Stimulated activated naive B cell treated with anti-CD40 and anti-IgM and Interleukin-4, amounts not matched to agents 10 μg/mL and 1 μg/mL and 100 μg/mL, for 72 hours (primary cell): ENCODE results near the gene CSF3.

ENCODE experiments used
- ATAC-seq, 2 donors: fragments of 150-1000 bp; cut with Tn5 transposase; replicated peaks; 2 replicates each; pipeline ENCODE4 v1.10.0; 2021; ENCODE audit warnings: moderate library complexity in 1 of 2
- DNase-seq: peaks from one replicate; pipeline ENCODE4 v3.0.0; 2021
- H3K27ac Mint-ChIP-seq: one replicate; pipeline ENCODE4 v1.8.0; 2022; ENCODE audit warnings: mild to moderate bottlenecking, mixed read lengths
- H3K27me3 Mint-ChIP-seq, 2 donors: one replicate each; pipeline ENCODE4 v1.8.0; 2022; ENCODE audit warnings: mixed read lengths in 2 of 2
- H3K36me3 Mint-ChIP-seq, 2 donors: one replicate each; pipeline ENCODE4 v1.8.0; 2022; ENCODE audit warnings: mixed read lengths in 2 of 2, mild to moderate bottlenecking in 1 of 2
- H3K4me1 Mint-ChIP-seq, 2 donors: one replicate each; pipeline ENCODE4 v1.8.0; 2022; ENCODE audit warnings: mixed read lengths in 2 of 2, mild to moderate bottlenecking in 1 of 2
- H3K4me3 Mint-ChIP-seq, 2 donors: one replicate each; pipeline ENCODE4 v1.8.0; 2022; ENCODE audit warnings: mild to moderate bottlenecking in 2 of 2, mixed read lengths in 2 of 2, moderate library complexity in 1 of 2
- H3K9me3 Mint-ChIP-seq, 2 donors: one replicate each; pipeline ENCODE4 v1.8.0; 2022; ENCODE audit warnings: mixed read lengths in 2 of 2, mild to moderate bottlenecking in 1 of 2

The CSF3 gene

GRCh38 chr17:40056379-40057015 is 41.3 kb downstream of the CSF3 start:
- DNase-seq: no peak
- Mint-ChIP-seq H3K27me3 (peaks cover 4 to 13% of the 10 kb centered on the region in 2 donors), H3K36me3 (peaks cover 0 to 8% of the 10 kb centered on the region in 2 donors), H3K9me3 (no peaks in the 10 kb centered on the region), H3K27ac (no peak overlapping the region), H3K4me1 (peaks cover 8 to 11% of the 10 kb centered on the region in 2 donors), H3K4me3 (no peak overlapping the region)
- ATAC-seq: no peak

DNA sequence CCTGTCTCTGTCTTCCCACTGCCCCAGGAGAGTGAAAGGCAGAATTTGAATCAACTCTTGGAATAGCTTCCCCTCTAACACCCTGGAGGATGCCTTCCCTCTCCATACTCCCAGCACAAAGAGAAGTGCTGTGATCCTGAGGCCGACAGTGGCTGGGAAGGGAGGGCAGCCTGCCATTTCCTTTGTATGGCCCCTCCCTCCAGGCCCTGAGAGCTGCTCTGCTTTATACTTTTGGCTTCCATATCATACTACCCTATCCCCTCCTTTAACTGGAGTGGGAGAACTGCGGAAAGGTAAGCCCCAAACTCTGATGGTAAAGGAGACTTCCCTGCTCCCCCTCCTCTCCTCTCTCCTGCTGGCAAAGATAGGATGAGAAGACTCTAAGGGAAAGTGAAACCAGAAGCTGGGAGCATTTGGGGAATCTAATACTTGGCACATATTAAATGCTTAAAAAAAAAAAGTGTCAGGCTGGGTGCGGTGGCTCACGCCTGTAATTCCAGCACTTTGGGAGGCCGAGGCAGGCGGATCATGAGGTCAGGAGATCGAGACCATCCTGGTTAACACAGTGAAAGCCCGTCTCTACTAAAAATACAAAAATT is 43.0 kb downstream of the CSF3 start:
- Mint-ChIP-seq H3K4me1 (peaks cover 13 to 18% of the 10 kb centered on the region in 2 donors), H3K27me3 (peaks cover 4 to 14% of the 10 kb centered on the region in 2 donors), H3K36me3 (peaks cover 0 to 4% of the 10 kb centered on the region in 2 donors), H3K9me3 (no peaks in the 10 kb centered on the region), H3K4me3 (no peak overlapping the region), H3K27ac (no peak overlapping the region)
- ATAC-seq (no peak), DNase-seq (no peak)

- Mint-ChIP-seq H3K36me3 (peaks cover 0 to 4% of the 10 kb centered on the region in 2 donors), H3K27ac (no peak overlapping the region), H3K4me1 (peaks cover 15 to 21% of the 10 kb centered on the region in 2 donors), H3K27me3 (peaks cover 4 to 14% of the 10 kb centered on the region in 2 donors), H3K4me3 (no peak overlapping the region), H3K9me3 (no peaks in the 10 kb centered on the region)
- ATAC-seq (no peak), DNase-seq (no peak)
Measured at GRCh38 chr17:40058865-40059264, 43.6 kb downstream of the CSF3 start.

DNA sequence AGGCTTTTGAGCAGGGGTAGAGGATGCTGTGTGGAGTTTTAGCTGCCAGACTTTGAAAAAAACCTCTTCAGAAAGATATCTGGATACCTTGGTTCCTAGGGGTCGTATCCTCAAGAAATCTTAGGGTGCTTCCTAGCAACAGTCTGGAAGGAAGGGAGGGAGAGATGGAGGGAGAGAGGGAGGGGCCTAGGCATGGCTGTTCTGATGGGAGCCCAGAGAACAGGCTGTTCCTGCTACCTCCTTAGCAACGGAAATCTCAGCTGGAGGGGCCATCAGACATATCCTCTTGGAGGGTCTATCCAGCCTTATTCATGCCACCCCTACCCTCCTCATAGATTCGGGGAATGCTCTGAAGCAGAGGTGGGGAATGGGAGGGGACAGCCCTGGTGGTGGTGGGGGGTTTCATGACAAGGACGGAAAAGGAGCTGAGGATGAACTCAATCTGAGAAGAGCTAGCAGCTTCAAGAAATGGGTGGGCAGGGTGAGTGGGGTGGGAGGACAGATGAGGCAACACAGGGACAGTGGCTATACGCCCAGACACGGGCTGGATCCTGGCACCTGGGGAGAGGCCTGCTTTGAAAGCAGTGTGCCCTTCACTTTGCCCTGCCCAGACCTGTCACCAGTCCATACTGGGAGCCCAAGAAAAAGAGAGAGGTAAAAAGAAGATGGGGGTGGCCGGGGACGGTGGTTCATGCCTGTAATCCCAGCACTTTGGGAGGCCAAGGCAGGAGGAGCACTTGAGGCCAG is 44.7 kb downstream of the CSF3 start:
- no peak for DNase-seq
- Mint-ChIP-seq H3K4me3 (no peak overlapping the region), H3K27ac (no peak overlapping the region), H3K36me3 (no peaks in the 10 kb centered on the region), H3K27me3 (peaks cover 4 to 14% of the 10 kb centered on the region in 2 donors), H3K9me3 (no peaks in the 10 kb centered on the region), H3K4me1 (peaks cover 18 to 28% of the 10 kb centered on the region in 2 donors)
- no peak for ATAC-seq

GRCh38 chr17:40060887-40061608 is 45.8 kb downstream of the CSF3 start:
- no peak for DNase-seq
- Mint-ChIP-seq H3K4me1 (peaks cover 24 to 34% of the 10 kb centered on the region in 2 donors), H3K27me3 (peaks cover 4 to 14% of the 10 kb centered on the region in 2 donors), H3K36me3 (no peaks in the 10 kb centered on the region), H3K9me3 (no peaks in the 10 kb centered on the region), H3K4me3 (no peak overlapping the region), H3K27ac (no peak overlapping the region)
- no peak for ATAC-seq

DNA sequence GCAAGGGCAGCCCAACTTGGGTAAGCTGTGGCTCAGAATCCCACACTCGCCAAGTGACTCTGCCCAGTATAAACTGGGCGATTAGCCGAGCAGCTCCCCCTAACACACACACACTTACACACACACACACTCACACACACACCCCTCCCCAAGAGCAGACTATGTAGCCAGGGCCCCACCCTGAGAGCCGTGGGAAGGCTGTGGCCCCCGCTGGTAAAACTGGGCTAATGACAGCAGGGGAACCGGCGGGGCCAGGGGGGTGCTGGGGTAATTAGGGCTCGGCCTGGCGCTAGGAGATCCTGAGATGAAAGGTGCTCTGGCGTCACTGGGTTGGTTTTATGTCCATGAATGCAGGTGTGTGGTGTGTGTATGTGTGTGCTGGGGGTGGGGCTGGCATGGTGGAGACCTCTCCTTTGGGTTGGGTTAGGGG is 46.4 kb downstream of the CSF3 start:
- Mint-ChIP-seq H3K27me3 (peaks cover 4 to 14% of the 10 kb centered on the region in 2 donors), H3K36me3 (no peaks in the 10 kb centered on the region), H3K4me1 (peaks cover 24 to 34% of the 10 kb centered on the region in 2 donors), H3K27ac (peak overlapping the region; percentile 59), H3K4me3 (peak overlapping the region; percentile 77 to 81), H3K9me3 (no peaks in the 10 kb centered on the region)
- ATAC-seq (no peak), DNase-seq (no peak)

DNA sequence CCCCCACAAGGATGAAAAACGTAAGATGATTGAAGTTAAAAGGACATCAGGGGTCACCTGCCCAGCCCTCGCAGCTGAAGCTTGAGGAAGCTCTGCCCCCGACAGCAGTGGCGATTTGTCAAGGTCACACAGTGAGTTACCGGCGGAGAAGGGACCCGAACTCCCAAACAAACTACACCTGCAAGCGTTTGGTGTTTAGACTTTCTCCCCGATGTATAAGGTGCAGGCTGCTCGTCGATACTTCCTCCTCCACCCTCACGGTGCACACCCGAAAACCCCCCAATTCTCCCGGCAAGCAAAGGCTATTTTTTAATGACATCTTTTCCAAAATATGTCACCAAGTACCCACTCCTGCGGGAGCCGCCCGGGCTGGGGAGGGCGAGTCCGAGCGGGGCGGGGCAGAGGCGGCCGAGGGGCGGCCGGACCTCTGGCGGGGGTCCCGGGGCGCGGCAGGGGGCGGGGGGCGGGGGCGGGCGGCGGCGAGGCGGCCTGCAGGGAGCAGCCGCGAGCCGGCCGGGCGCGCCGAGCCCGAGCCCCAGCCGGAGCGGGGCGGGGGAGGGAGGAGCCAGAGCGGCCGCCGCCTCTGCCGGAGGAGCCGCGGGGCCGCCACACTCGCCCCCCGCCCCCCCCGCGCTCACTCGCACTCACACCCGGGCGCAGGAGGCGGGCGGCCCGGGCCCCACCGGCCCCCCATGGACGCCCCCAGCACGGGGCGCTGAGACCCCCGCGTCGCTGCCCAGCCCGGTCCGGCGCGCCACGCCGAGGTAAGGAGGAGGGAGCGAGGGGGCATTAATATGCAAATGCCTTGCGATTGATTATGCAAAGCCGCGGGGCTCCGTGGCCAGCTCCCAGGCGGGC is 47.3 kb downstream of the CSF3 start, which contains the start of gene THRA:
Gene THRA, plus strand, starts transcription at position 637 of the 858 bp plus-strand sequence. CDS start 11,524 bp downstream, outside the sequence.
- peaks cover 1 to 14% of the 10 kb centered on the region in 2 donors for H3K27me3 Mint-ChIP-seq
- DNase-seq (no peak), ATAC-seq (peak; percentile 87 to 89)
- H3K27ac Mint-ChIP-seq: peak within 1 kb of the TSS; percentile 59
- H3K4me1 Mint-ChIP-seq: peaks cover 27 to 40% of the 10 kb centered on the region in 2 donors
- H3K9me3 Mint-ChIP-seq: no peaks in the 10 kb centered on the region
- no peaks in the 10 kb centered on the region for H3K36me3 Mint-ChIP-seq
- peak within 1 kb of the TSS; percentile 81 to 86 for H3K4me3 Mint-ChIP-seq

- Mint-ChIP-seq H3K27ac (no peak overlapping the region), H3K4me1 (peaks cover 31 to 47% of the 10 kb centered on the region in 2 donors), H3K9me3 (no peaks in the 10 kb centered on the region), H3K4me3 (peak overlapping the region; percentile 81 to 86), H3K27me3 (peaks cover 0 to 10% of the 10 kb centered on the region in 2 donors), H3K36me3 (no peaks in the 10 kb centered on the region)
- DNase-seq: no peak
- ATAC-seq: peak; percentile 24 to 42
Measured at GRCh38 chr17:40063187-40063771, 48.0 kb downstream of the CSF3 start.

- Mint-ChIP-seq H3K9me3 (no peaks in the 10 kb centered on the region), H3K36me3 (no peaks in the 10 kb centered on the region), H3K4me3 (peak overlapping the region; percentile 81 to 86), H3K27ac (no peak overlapping the region), H3K27me3 (peaks cover 0 to 8% of the 10 kb centered on the region in 2 donors), H3K4me1 (peaks cover 39 to 55% of the 10 kb centered on the region in 2 donors)
- DNase-seq (no peak), ATAC-seq (no peak)
Measured at GRCh38 chr17:40063901-40064531, 48.8 kb downstream of the CSF3 start.

- Mint-ChIP-seq H3K27ac (no peak overlapping the region), H3K27me3 (peaks cover 0 to 8% of the 10 kb centered on the region in 2 donors)
- DNase-seq: no peak
Measured at GRCh38 chr17:40064971-40065768, 49.9 kb downstream of the CSF3 start.

GRCh38 chr17:40065769-40066510 is 50.7 kb downstream of the CSF3 start:
- peaks cover 0 to 7% of the 10 kb centered on the region in 2 donors for H3K27me3 Mint-ChIP-seq
- H3K4me1 Mint-ChIP-seq: peaks cover 54 to 74% of the 10 kb centered on the region in 2 donors
- no peak overlapping the region for H3K4me3 Mint-ChIP-seq
- DNase-seq (no peak), ATAC-seq (no peak)
- H3K27ac Mint-ChIP-seq: no peak overlapping the region
- no peaks in the 10 kb centered on the region for H3K36me3 Mint-ChIP-seq
- H3K9me3 Mint-ChIP-seq: no peaks in the 10 kb centered on the region

More at GRCh38 chr17:40064971-40065768, 49.9 kb downstream of the CSF3 start:
- ATAC-seq: no peak
- H3K9me3 Mint-ChIP-seq: no peaks in the 10 kb centered on the region
- H3K4me3 Mint-ChIP-seq: no peak overlapping the region
- no peaks in the 10 kb centered on the region for H3K36me3 Mint-ChIP-seq
- H3K4me1 Mint-ChIP-seq: peaks cover 50 to 66% of the 10 kb centered on the region in 2 donors
